Panc1 (cell line): Measurements from ENCODE around the gene LENG8. TPM values are rescaled to one million over a fixed set of nuclear protein-coding genes. Genes with fewer than 3 reads are reported as not detected.

Experiments
- ATAC-seq: fragments of 200-7000 bp; cut with Tn5 transposase; 2 replicates; pipeline ENCODE4 v1.9.1; 2020; ENCODE audit warnings: mild to moderate bottlenecking, moderate library complexity
- BruUV-seq: library from RNA; stranded (reverse); fragments of 400-500 nt; replicated peaks from 2 replicates; lab custom pipeline; 2021; lab: Mats Ljungman, UMichigan
- CTCF ChIA-PET: fragments of 300-600 bp; sonication (Branson Sonifier 250); formaldehyde crosslinking; loops from one replicate; lab custom pipeline; 2022; ENCODE audit warnings: antibody characterized with exemption; lab: Charles Lee
- POLR2A ChIA-PET: fragments of 300-600 bp; sonication (Branson Sonifier 250); formaldehyde crosslinking; loops from one replicate; lab custom pipeline; 2022; ENCODE audit warnings: antibody characterized with exemption; lab: Charles Lee
- DNase-seq: peaks from one replicate; pipeline ENCODE4 v3.0.0-alpha.2; 2010; ENCODE audit warnings: low read depth, low spot score
- H3K27ac ChIP-seq: 2 replicates; pipeline ENCODE4 v1.5.1; 2011; ENCODE audit warnings: mild to moderate bottlenecking, low read length, inconsistent platforms
- H3K27me3 ChIP-seq: fragments of 200-500 bp; sonication (Bioruptor generic); 2 replicates; pipeline ENCODE4 v1.6.0; 2014; ENCODE audit warnings: low read length, inconsistent platforms; ENCODE audit not compliant: control insufficient read depth, insufficient read depth
- H3K36me3 ChIP-seq: fragments of 200-500 bp; sonication (Bioruptor generic); 2 replicates; pipeline ENCODE4 v1.5.1; 2014; ENCODE audit warnings: inconsistent platforms, mild to moderate bottlenecking, low read length, moderate library complexity; ENCODE audit not compliant: control insufficient read depth, insufficient read depth
- H3K4me1 ChIP-seq: 2 replicates; pipeline ENCODE4 v1.5.1; 2011; ENCODE audit warnings: inconsistent platforms, mild to moderate bottlenecking, low read length, moderate library complexity; ENCODE audit not compliant: control insufficient read depth, insufficient read depth
- H3K4me3 ChIP-seq, 2 experiments: 2 replicates each; pipeline ENCODE4 v1.5.1; 2011 to 2012; ENCODE audit warnings: low read depth in 2 of 2, low read length in 2 of 2, mild to moderate bottlenecking in 2 of 2, inconsistent platforms in 1 of 2, moderate library complexity in 1 of 2
- H3K9me3 ChIP-seq: fragments of 200-500 bp; sonication (Bioruptor generic); 2 replicates; pipeline ENCODE4 v1.5.1; 2014; ENCODE audit warnings: low read depth, mild to moderate bottlenecking, inconsistent platforms, low read length, moderate library complexity; ENCODE audit not compliant: control insufficient read depth, insufficient read depth
- CTCF ChIP-seq: fragments of 450-650 bp; IDR thresholded peaks from 2 replicates; pipeline ENCODE4 v1.5.1; 2017; ENCODE audit warnings: mild to moderate bottlenecking
- POLR2AphosphoS5 ChIP-seq: IDR thresholded peaks from 2 replicates; pipeline ENCODE4 v1.6.1; 2012; ENCODE audit warnings: mild to moderate bottlenecking, low read depth, low read length, moderate library complexity
- REST ChIP-seq, 2 experiments: IDR thresholded peaks; 2 replicates each; pipeline ENCODE4 v1.6.1; 2011 to 2012; ENCODE audit warnings: low read depth in 2 of 2, control low read depth in 1 of 2, low read length in 1 of 2, mild to moderate bottlenecking in 1 of 2, moderate library complexity in 1 of 2; ENCODE audit not compliant: insufficient read depth in 1 of 2
- SIN3A ChIP-seq: IDR thresholded peaks from 2 replicates; pipeline ENCODE4 v1.6.1; 2012; ENCODE audit warnings: low read depth, mild to moderate bottlenecking, low read length, moderate library complexity, borderline replicate concordance; ENCODE audit not compliant: insufficient read depth
- TCF7L2 ChIP-seq: IDR thresholded peaks from 2 replicates; pipeline ENCODE4 v1.6.1; 2011; ENCODE audit warnings: mild to moderate bottlenecking, low read depth, low read length, inconsistent platforms
- in situ Hi-C: cut with HindIII; loops from 2 replicates; pipeline ENCODE4 v1.10.0; 2016; ENCODE audit warnings: low sequenced_read_pairs, low pct_unique_long_range_greater_than_20kb
- intact Hi-C: fragments of 100-400 bp; cut with micrococcal nuclease; formaldehyde crosslinking; loops from one replicate; pipeline ENCODE4 v1.10.0; 2022; ENCODE audit not compliant: unreplicated experiment
- total RNA-seq: library from RNA; stranded (reverse); gene quantifications from one replicate; pipeline ENCODE4 v1.2.1, GENCODE V29; 2021; ENCODE audit not compliant: unreplicated experiment

The LENG8 gene
- total RNA-seq, 1 experiment from 2014 or later = 268 TPM

GRCh38 chr19:54457773-54458647 lies 9.0 kb downstream of the LENG8 start:
- no TSS peak for BruUV-seq
- Histone ChIP-seq H3K9me3 (no peaks in the 10 kb centered on the region), H3K36me3 (peaks cover 20% of the 10 kb centered on the region; the same call in 1 of the 2 replicates), H3K4me3 (no peak overlapping the region), H3K27ac (no peak overlapping the region), H3K4me1 (peaks cover 26% of the 10 kb centered on the region), H3K27me3 (no peaks in the 10 kb centered on the region)
- DNase-seq (no peak), ATAC-seq (no peak)
- intact Hi-C loops = no loop called here
- in situ Hi-C loops = no loop called here
- TF ChIP-seq REST (IDR thresholded peaks at IDR 0.05; ENCODE audit: insufficient read depth in 1 of 2, low read depth in 2 of 2, low read length in 1 of 2) = no peak
- no peak for TF ChIP-seq CTCF
- no peak for TF ChIP-seq TCF7L2
- TF ChIP-seq SIN3A = no peak
- TF ChIP-seq POLR2AphosphoS5 = no peak; the same call in 1 of the 2 replicates
- ChIA-PET POLR2A (no interaction called here), CTCF (no interaction called here)

- ATAC-seq (no peak), DNase-seq (no peak)
- BruUV-seq = no TSS peak
- H3K4me3 ChIP-seq = no peak overlapping the region
- no peak for TF ChIP-seq POLR2AphosphoS5
- no peak for TF ChIP-seq CTCF
- no peak for TF ChIP-seq SIN3A
- TF ChIP-seq TCF7L2 = no peak
- TF ChIP-seq REST (IDR thresholded peaks at IDR 0.05; ENCODE audit: insufficient read depth in 1 of 2, low read depth in 2 of 2, low read length in 1 of 2) = no peak
- peaks cover 26% of the 10 kb centered on the region for H3K4me1 ChIP-seq
- no peaks in the 10 kb centered on the region for H3K9me3 ChIP-seq
- CTCF ChIA-PET = no interaction called here
- in situ Hi-C loops = no loop called here
- POLR2A ChIA-PET = no interaction called here
- intact Hi-C loops = no loop called here
- H3K36me3 ChIP-seq = peaks cover 16% of the 10 kb centered on the region; the same call in 1 of the 2 replicates
- H3K27ac ChIP-seq = no peak overlapping the region
- H3K27me3 ChIP-seq = no peaks in the 10 kb centered on the region
These were observed 9.8 kb downstream of the LENG8 start for GRCh38 chr19:54458648-54459281.
